IMR-90 (cell line): ENCODE results near the gene USP9Y. TPM values are rescaled to one million over a fixed set of nuclear protein-coding genes. Genes with fewer than 3 reads are reported as not detected.

Source experiments
- ATAC-seq: fragments of 200-7000 bp; cut with Tn5 transposase; 2 replicates; pipeline ENCODE4 v1.9.1; 2020; ENCODE audit warnings: low read depth, mild to moderate bottlenecking, moderate library complexity
- BruUV-seq: library from RNA; stranded (reverse); fragments of 400-500 nt; replicated peaks from 2 replicates; lab custom pipeline; 2021; lab: Mats Ljungman, UMichigan
- CTCF ChIA-PET: fragments of 300-600 bp; formaldehyde crosslinking; extraction: SDS; loops from one replicate; lab custom pipeline; 2021; ENCODE audit warnings: antibody characterized with exemption; lab: Yijun Ruan, JAX
- POLR2A ChIA-PET: fragments of 300-600 bp; sonication (Branson Sonifier 250); formaldehyde crosslinking; loops from one replicate; lab custom pipeline; 2022; ENCODE audit warnings: antibody characterized with exemption; ENCODE audit not compliant: unreplicated experiment; lab: Charles Lee
- DNase-seq: peaks from one replicate; pipeline ENCODE4 v3.0.0; 2013
- H2AFZ ChIP-seq: replicated peaks from 2 replicates; pipeline ENCODE3; 2013; ENCODE audit warnings: low read length, mild to moderate bottlenecking; ENCODE audit not compliant: poor library complexity
- H2AK5ac ChIP-seq: 2 replicates; pipeline ENCODE4 v1.6.1; 2013; ENCODE audit warnings: low read depth, low read length, inconsistent platforms
- H2AK9ac ChIP-seq: replicated peaks from 2 replicates; pipeline ENCODE3; 2013; ENCODE audit warnings: mild to moderate bottlenecking, low read depth, low read length, moderate library complexity; ENCODE audit not compliant: poor library complexity
- H2BK120ac ChIP-seq: 2 replicates; pipeline ENCODE4 v1.6.1; 2013; ENCODE audit warnings: low read depth, low read length, inconsistent platforms
- H2BK15ac ChIP-seq: 3 replicates; pipeline ENCODE4 v1.6.1; 2013; ENCODE audit warnings: low read depth, low read length, inconsistent platforms
- H2BK20ac ChIP-seq: 2 replicates; pipeline ENCODE4 v1.6.1; 2013; ENCODE audit warnings: low read depth, mild to moderate bottlenecking, inconsistent platforms, low read length, moderate library complexity
- H2BK5ac ChIP-seq: 2 replicates; pipeline ENCODE4 v1.6.1; 2013; ENCODE audit warnings: mild to moderate bottlenecking, low read depth, low read length, inconsistent platforms; ENCODE audit not compliant: poor library complexity, severe bottlenecking
- H3K14ac ChIP-seq: replicated peaks from 2 replicates; pipeline ENCODE4 v1.6.1; 2013; ENCODE audit warnings: low read depth, low read length, inconsistent platforms
- H3K18ac ChIP-seq: 2 replicates; pipeline ENCODE4 v1.6.1; 2013; ENCODE audit warnings: low read depth, low read length, control low read depth
- H3K23ac ChIP-seq: 2 replicates; pipeline ENCODE4 v1.6.1; 2013; ENCODE audit warnings: low read depth, low read length, inconsistent platforms
- H3K27ac ChIP-seq: 2 replicates; pipeline ENCODE4 v1.5.1; 2013; ENCODE audit warnings: mild to moderate bottlenecking, control low read depth, low read length; ENCODE audit not compliant: insufficient read depth
- H3K27me3 ChIP-seq: 2 replicates; pipeline ENCODE4 v1.6.1; 2013; ENCODE audit warnings: low read length; ENCODE audit not compliant: control insufficient read depth, insufficient read depth
- H3K36me3 ChIP-seq: 2 replicates; pipeline ENCODE4 v1.6.1; 2013; ENCODE audit warnings: low read length, mixed read lengths; ENCODE audit not compliant: control insufficient read depth, insufficient read depth
- H3K4ac ChIP-seq: 2 replicates; pipeline ENCODE4 v1.6.1; 2013; ENCODE audit warnings: low read depth, low read length, inconsistent platforms
- H3K4me1 ChIP-seq: 2 replicates; pipeline ENCODE4 v1.6.1; 2013; ENCODE audit warnings: low read length, mixed read lengths; ENCODE audit not compliant: control insufficient read depth, insufficient read depth
- H3K4me2 ChIP-seq: 2 replicates; pipeline ENCODE4 v1.6.1; 2013; ENCODE audit warnings: low read depth, mild to moderate bottlenecking, control low read depth, low read length, moderate library complexity
- H3K4me3 ChIP-seq: 2 replicates; pipeline ENCODE4 v1.5.1; 2013; ENCODE audit warnings: low read depth, mild to moderate bottlenecking, control low read depth, low read length, moderate library complexity; ENCODE audit not compliant: insufficient read depth
- H3K56ac ChIP-seq: 2 replicates; pipeline ENCODE4 v1.6.1; 2013; ENCODE audit warnings: low read length, inconsistent platforms; ENCODE audit not compliant: insufficient read depth; ENCODE audit errors: extremely low read depth
- H3K79me1 ChIP-seq, 2 experiments: 2 replicates each; pipeline ENCODE4 v1.6.1; 2013; ENCODE audit warnings: low read length in 2 of 2, inconsistent platforms in 1 of 2, low read depth in 1 of 2
- H3K9ac ChIP-seq: 2 replicates; pipeline ENCODE4 v1.6.1; 2013; ENCODE audit warnings: low read depth, low read length, control low read depth
- H3K9me1 ChIP-seq: 2 replicates; pipeline ENCODE4 v1.6.1; 2013; ENCODE audit warnings: low read length, inconsistent platforms; ENCODE audit not compliant: insufficient read depth
- H3K9me3 ChIP-seq: 2 replicates; pipeline ENCODE4 v1.6.1; 2013; ENCODE audit warnings: low read length; ENCODE audit not compliant: control insufficient read depth, insufficient read depth
- H4K20me1 ChIP-seq: 2 replicates; pipeline ENCODE4 v1.6.1; 2013; ENCODE audit warnings: low read length, inconsistent platforms; ENCODE audit not compliant: insufficient read depth
- H4K5ac ChIP-seq: 2 replicates; pipeline ENCODE4 v1.6.1; 2013; ENCODE audit warnings: mild to moderate bottlenecking, low read depth, low read length, control low read depth
- H4K8ac ChIP-seq, 2 experiments: 2 replicates each; pipeline ENCODE4 v1.6.1; 2013; ENCODE audit warnings: low read depth in 2 of 2, low read length in 2 of 2, control low read depth in 1 of 2, inconsistent platforms in 1 of 2
- H4K91ac ChIP-seq: 2 replicates; pipeline ENCODE4 v1.6.1; 2013; ENCODE audit warnings: low read depth, low read length, inconsistent platforms; ENCODE audit not compliant: insufficient read depth
- BHLHE40 ChIP-seq: fragments of 150-350 bp; IDR thresholded peaks from 2 replicates; pipeline ENCODE4 v1.6.1; 2016; ENCODE audit warnings: mild to moderate bottlenecking, low read depth, low read length
- CEBPB ChIP-seq: IDR thresholded peaks from 2 replicates; pipeline ENCODE4 v1.6.1; 2012; ENCODE audit warnings: low read depth, low read length, improper control_type of control experiment
- CHD1 ChIP-seq: IDR thresholded peaks from 2 replicates; pipeline ENCODE4 v1.6.1; 2012; ENCODE audit warnings: low read depth, low read length, improper control_type of control experiment
- FOS ChIP-seq: fragments of 150-350 bp; IDR thresholded peaks from 2 replicates; pipeline ENCODE4 v1.6.1; 2016; ENCODE audit warnings: low read depth, low read length
- MAFK ChIP-seq: IDR thresholded peaks from 2 replicates; pipeline ENCODE4 v1.6.1; 2012; ENCODE audit warnings: low read depth, low read length, improper control_type of control experiment
- MAZ ChIP-seq: IDR thresholded peaks from 2 replicates; pipeline ENCODE4 v1.6.1; 2012; ENCODE audit warnings: low read depth, mild to moderate bottlenecking, low read length, improper control_type of control experiment, moderate library complexity, borderline replicate concordance
- MXI1 ChIP-seq: IDR thresholded peaks from 2 replicates; pipeline ENCODE4 v1.6.1; 2012; ENCODE audit warnings: low read depth, mild to moderate bottlenecking, low read length, moderate library complexity, borderline replicate concordance
- NFE2L2 ChIP-seq: fragments of 150-350 bp; IDR thresholded peaks from 2 replicates; pipeline ENCODE4 v1.6.1; 2016; ENCODE audit warnings: low read depth, mild to moderate bottlenecking, low read length
- POLR2A ChIP-seq: IDR thresholded peaks from 2 replicates; pipeline ENCODE4 v1.6.1; 2012; ENCODE audit warnings: mild to moderate bottlenecking, low read depth, low read length
- RAD21 ChIP-seq: IDR thresholded peaks from 2 replicates; pipeline ENCODE4 v1.6.1; 2012; ENCODE audit warnings: low read length, improper control_type of control experiment
- RCOR1 ChIP-seq: IDR thresholded peaks from 2 replicates; pipeline ENCODE4 v1.6.1; 2012; ENCODE audit warnings: mild to moderate bottlenecking, low read length, improper control_type of control experiment; ENCODE audit not compliant: insufficient replicate concordance
- RFX5 ChIP-seq: IDR thresholded peaks from 2 replicates; pipeline ENCODE4 v1.8.0; 2012; ENCODE audit warnings: low read depth, mild to moderate bottlenecking, low read length, moderate library complexity
- SMC3 ChIP-seq: fragments of 150-350 bp; IDR thresholded peaks from 2 replicates; pipeline ENCODE4 v1.6.1; 2016; ENCODE audit warnings: low read depth, mild to moderate bottlenecking, antibody characterized with exemption, low read length, moderate library complexity
- WGBS, 2 experiments: methylation state at CpG; one replicate each; pipeline versions ENCODE4 v1.1.5 to v1.1.7; 2013; ENCODE audit warnings: missing lambda C conversion rate in 2 of 2; ENCODE audit not compliant: insufficient read length in 1 of 2; ENCODE audit errors: extremely low coverage in 2 of 2; 5-methylcytosine and 5-hydroxymethylcytosine counted together
- dilution Hi-C: fragments of 300-500 bp; cut with HindIII; formaldehyde crosslinking; loops from one replicate; pipeline ENCODE4 v1.14.3; 2018; ENCODE audit warnings: low sequenced_read_pairs; ENCODE audit not compliant: unreplicated experiment
- in situ Hi-C: fragments of 300-500 bp; cut with MboI; formaldehyde crosslinking; loops from 3 replicates; pipeline ENCODE4 v1.14.3; 2019; ENCODE audit warnings: low sequenced_read_pairs, inconsistent platforms, mixed read lengths
- intact Hi-C: fragments of 100-400 bp; cut with micrococcal nuclease; formaldehyde crosslinking; loops from 2 replicates; pipeline ENCODE4 v1.10.0; 2022
- polyA plus RNA-seq, 3 experiments: library from polyadenylated mRNA; depleted of rRNA; stranded (reverse); fragments of >200 nt; gene quantifications; 2 replicates each; pipeline ENCODE4 v1.2.3, GENCODE V29; 2012; ENCODE audit warnings: low replicate concordance in 1 of 3
- total RNA-seq: library from RNA; depleted of rRNA; stranded (reverse); fragments of >200 nt; gene quantifications from 2 replicates; pipeline ENCODE4 v1.2.3, GENCODE V29; 2012
- TF ChIP-seq, protein P1 (sequence below): fragments of 150-350 bp; IDR thresholded peaks from 2 replicates; pipeline ENCODE4 v1.6.1; 2017; ENCODE audit warnings: mild to moderate bottlenecking, antibody characterized with exemption, low read length, low read depth
- TF ChIP-seq, protein P2 (sequence below): fragments of 150-350 bp; IDR thresholded peaks from 2 replicates; pipeline ENCODE4 v1.6.1; 2016; ENCODE audit warnings: low read depth, mild to moderate bottlenecking, low read length, moderate library complexity, borderline replicate concordance
- TF ChIP-seq, protein P3 (sequence below): conservative IDR thresholded peaks from 2 replicates; pipeline ENCODE4 v1.5.1; 2012; ENCODE audit warnings: mild to moderate bottlenecking, low read depth, low read length, improper control_type of control experiment

The USP9Y gene
- total and polyA plus RNA-seq, 2 of the 4 experiments (the other 2 are of a cell fraction): not detected

DNA sequence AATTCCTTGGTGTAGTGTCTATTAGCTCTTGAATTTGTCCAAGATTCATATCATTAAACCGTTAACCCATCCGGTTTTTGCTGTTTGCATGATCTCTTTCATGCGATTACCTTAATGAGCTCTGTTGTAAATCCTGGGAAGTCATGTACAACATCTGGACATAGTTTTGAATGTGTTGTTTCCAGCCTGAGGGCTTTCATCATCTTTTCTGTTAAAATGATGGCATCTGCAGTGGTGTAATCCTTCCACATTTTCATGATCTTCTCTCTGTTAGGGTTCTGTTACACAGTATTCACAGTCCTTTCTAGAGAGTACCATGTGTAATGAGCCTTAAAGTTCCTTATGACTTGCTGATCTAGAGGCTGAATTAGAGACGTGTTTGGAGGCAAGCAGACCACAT, 64.9 kb downstream of the USP9Y start:
- ATAC-seq (no peak), DNase-seq (no peak)
- H3K79me1 ChIP-seq: no peaks in the 10 kb centered on the region
- no peak overlapping the region for H2AK9ac ChIP-seq
- no peak overlapping the region for H3K18ac ChIP-seq
- no peaks in the 10 kb centered on the region for H4K20me1 ChIP-seq
- H3K27ac ChIP-seq: no peak overlapping the region
- H3K4me1 ChIP-seq: no peaks in the 10 kb centered on the region
- no peak overlapping the region for H3K14ac ChIP-seq
- no peak overlapping the region for H3K56ac ChIP-seq
- H3K9me1 ChIP-seq: no peaks in the 10 kb centered on the region
- BruUV-seq: no TSS peak
- H4K5ac ChIP-seq: no peak overlapping the region
- H2BK15ac ChIP-seq: no peak overlapping the region
- intact Hi-C loops: no loop called here
- no peak overlapping the region for H2BK20ac ChIP-seq
- no peaks in the 10 kb centered on the region for H3K9me3 ChIP-seq
- H2BK5ac ChIP-seq: no peak overlapping the region
- no peak overlapping the region for H3K23ac ChIP-seq
- in situ Hi-C loops: no loop called here
- no peak overlapping the region for H2AFZ ChIP-seq
- WGBS, 2 experiments: no CpG with 5 or more reads among the region's 4 CpGs
- H3K9ac ChIP-seq: no peak overlapping the region
- H3K36me3 ChIP-seq: no peaks in the 10 kb centered on the region
- ChIA-PET POLR2A (no interaction called here), CTCF (no interaction called here)
- no peak overlapping the region for H2BK120ac ChIP-seq
- no peak overlapping the region for H3K4me3 ChIP-seq
- TF ChIP-seq BHLHE40 (no peak), NFE2L2 (no peak), MAZ (no peak), CEBPB (no peak), POLR2A (no peak), RCOR1 (no peak), RFX5 (no peak), MXI1 (no peak), SMC3 (no peak), MAFK (no peak), RAD21 (no peak), FOS (no peak), CHD1 (no peak)
- TF ChIP-seq, protein P1, sequence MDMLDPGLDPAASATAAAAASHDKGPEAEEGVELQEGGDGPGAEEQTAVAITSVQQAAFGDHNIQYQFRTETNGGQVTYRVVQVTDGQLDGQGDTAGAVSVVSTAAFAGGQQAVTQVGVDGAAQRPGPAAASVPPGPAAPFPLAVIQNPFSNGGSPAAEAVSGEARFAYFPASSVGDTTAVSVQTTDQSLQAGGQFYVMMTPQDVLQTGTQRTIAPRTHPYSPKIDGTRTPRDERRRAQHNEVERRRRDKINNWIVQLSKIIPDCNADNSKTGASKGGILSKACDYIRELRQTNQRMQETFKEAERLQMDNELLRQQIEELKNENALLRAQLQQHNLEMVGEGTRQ: no peak
- TF ChIP-seq, protein P2, sequence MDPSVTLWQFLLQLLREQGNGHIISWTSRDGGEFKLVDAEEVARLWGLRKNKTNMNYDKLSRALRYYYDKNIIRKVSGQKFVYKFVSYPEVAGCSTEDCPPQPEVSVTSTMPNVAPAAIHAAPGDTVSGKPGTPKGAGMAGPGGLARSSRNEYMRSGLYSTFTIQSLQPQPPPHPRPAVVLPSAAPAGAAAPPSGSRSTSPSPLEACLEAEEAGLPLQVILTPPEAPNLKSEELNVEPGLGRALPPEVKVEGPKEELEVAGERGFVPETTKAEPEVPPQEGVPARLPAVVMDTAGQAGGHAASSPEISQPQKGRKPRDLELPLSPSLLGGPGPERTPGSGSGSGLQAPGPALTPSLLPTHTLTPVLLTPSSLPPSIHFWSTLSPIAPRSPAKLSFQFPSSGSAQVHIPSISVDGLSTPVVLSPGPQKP: no peak
- TF ChIP-seq, protein P3, sequence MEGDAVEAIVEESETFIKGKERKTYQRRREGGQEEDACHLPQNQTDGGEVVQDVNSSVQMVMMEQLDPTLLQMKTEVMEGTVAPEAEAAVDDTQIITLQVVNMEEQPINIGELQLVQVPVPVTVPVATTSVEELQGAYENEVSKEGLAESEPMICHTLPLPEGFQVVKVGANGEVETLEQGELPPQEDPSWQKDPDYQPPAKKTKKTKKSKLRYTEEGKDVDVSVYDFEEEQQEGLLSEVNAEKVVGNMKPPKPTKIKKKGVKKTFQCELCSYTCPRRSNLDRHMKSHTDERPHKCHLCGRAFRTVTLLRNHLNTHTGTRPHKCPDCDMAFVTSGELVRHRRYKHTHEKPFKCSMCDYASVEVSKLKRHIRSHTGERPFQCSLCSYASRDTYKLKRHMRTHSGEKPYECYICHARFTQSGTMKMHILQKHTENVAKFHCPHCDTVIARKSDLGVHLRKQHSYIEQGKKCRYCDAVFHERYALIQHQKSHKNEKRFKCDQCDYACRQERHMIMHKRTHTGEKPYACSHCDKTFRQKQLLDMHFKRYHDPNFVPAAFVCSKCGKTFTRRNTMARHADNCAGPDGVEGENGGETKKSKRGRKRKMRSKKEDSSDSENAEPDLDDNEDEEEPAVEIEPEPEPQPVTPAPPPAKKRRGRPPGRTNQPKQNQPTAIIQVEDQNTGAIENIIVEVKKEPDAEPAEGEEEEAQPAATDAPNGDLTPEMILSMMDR: no peak
- H3K4me2 ChIP-seq: no peak overlapping the region
- no peak overlapping the region for H4K8ac ChIP-seq
- H2AK5ac ChIP-seq: no peak overlapping the region
- no peaks in the 10 kb centered on the region for H3K27me3 ChIP-seq
- dilution Hi-C loops: no loop called here
- no peak overlapping the region for H3K4ac ChIP-seq
- no peak overlapping the region for H4K91ac ChIP-seq
